HEK293 (cell line): ENCODE results near the gene ZNF785.
"Not testable (repeated sequence)": the region's sequence is repeated elsewhere in the genome, so short reads cannot be mapped to it uniquely, and the experiment has no call there.

Experiments used
- CTCF ChIA-PET: fragments of 350-600 bp; formaldehyde crosslinking; extraction: SDS; loops from one replicate; lab custom pipeline; 2021; ENCODE audit warnings: antibody characterized with exemption; lab: Yijun Ruan, JAX
- POLR2A ChIA-PET: fragments of 300-600 bp; formaldehyde crosslinking; extraction: SDS; loops from one replicate; lab custom pipeline; 2020; ENCODE audit warnings: antibody characterized with exemption, inconsistent platforms; lab: Yijun Ruan, JAX
- H3K27ac ChIP-seq: fragments of 200-500 bp; sonication (Bioruptor generic); 2 replicates; pipeline ENCODE4 v1.5.1; 2014; ENCODE audit warnings: low read depth, low read length, control low read depth, inconsistent platforms; ENCODE audit errors: extremely low read depth
- H3K36me3 ChIP-seq, 2 experiments: fragments of 200-500 bp in 1 of 2; sonication (Bioruptor generic) in 1 of 2; 1 replicate in 1 of 2; 2 replicates in 1 of 2; pipeline ENCODE4 v1.5.1; 2014 to 2017; ENCODE audit warnings: inconsistent platforms in 2 of 2, low read length in 2 of 2; ENCODE audit not compliant: control insufficient read depth in 2 of 2, insufficient read depth in 1 of 2
- H3K4me1 ChIP-seq: fragments of 200-500 bp; sonication (Bioruptor generic); 2 replicates; pipeline ENCODE4 v1.5.1; 2014; ENCODE audit warnings: mild to moderate bottlenecking, low read length, inconsistent platforms; ENCODE audit not compliant: control insufficient read depth, insufficient read depth
- H3K4me3 ChIP-seq: 2 replicates; pipeline ENCODE4 v1.5.1; 2011; ENCODE audit warnings: low read depth, mild to moderate bottlenecking, control low read depth, low read length, moderate library complexity
- H3K9me3 ChIP-seq: fragments of 200-500 bp; sonication (Bioruptor generic); 2 replicates; pipeline ENCODE4 v1.5.1; 2014; ENCODE audit warnings: low read depth, low read length, inconsistent platforms; ENCODE audit not compliant: control insufficient read depth, insufficient read depth
- EGR2 ChIP-seq: fragments of 450-650 bp; formaldehyde crosslinking; IDR thresholded peaks from 2 replicates; pipeline ENCODE4 v1.5.1; 2016; ENCODE audit warnings: low read depth, missing biosample characterization, missing genetic modification characterization
- KLF1 ChIP-seq: fragments of 450-650 bp; formaldehyde crosslinking; IDR thresholded peaks from 2 replicates; pipeline ENCODE4 v1.5.1; 2016; ENCODE audit warnings: missing biosample characterization, missing genetic modification characterization
- OSR2 ChIP-seq: fragments of 450-650 bp; formaldehyde crosslinking; IDR thresholded peaks from 2 replicates; pipeline ENCODE4 v1.5.1; 2016; ENCODE audit warnings: missing biosample characterization, missing genetic modification characterization
- ZBTB21 ChIP-seq: fragments of 450-650 bp; formaldehyde crosslinking; IDR thresholded peaks from 2 replicates; pipeline ENCODE4 v1.5.1; 2017; ENCODE audit warnings: missing biosample characterization, missing genetic modification characterization
- ZEB2 ChIP-seq: fragments of 450-650 bp; formaldehyde crosslinking; IDR thresholded peaks from 2 replicates; pipeline ENCODE4 v1.5.1; 2016; ENCODE audit warnings: missing biosample characterization, missing genetic modification characterization
- ZNF266 ChIP-seq: fragments of 450-650 bp; formaldehyde crosslinking; IDR thresholded peaks from 2 replicates; pipeline ENCODE4 v1.5.1; 2016; ENCODE audit warnings: missing biosample characterization, missing genetic modification characterization, low read depth
- ZNF335 ChIP-seq: fragments of 450-650 bp; formaldehyde crosslinking; conservative IDR thresholded peaks from 2 replicates; pipeline ENCODE4 v1.5.1; 2016; ENCODE audit warnings: missing biosample characterization, missing genetic modification characterization
- ZNF341 ChIP-seq: fragments of 450-650 bp; formaldehyde crosslinking; IDR thresholded peaks from 2 replicates; pipeline ENCODE4; 2016; ENCODE audit warnings: low read depth, missing biosample characterization, missing genetic modification characterization
- ZNF394 ChIP-seq: fragments of 450-650 bp; formaldehyde crosslinking; IDR thresholded peaks from 2 replicates; pipeline ENCODE4 v1.5.1; 2016; ENCODE audit warnings: missing biosample characterization, missing genetic modification characterization, mild to moderate bottlenecking, moderate library complexity, borderline replicate concordance
- ZNF600 ChIP-seq: fragments of 450-650 bp; formaldehyde crosslinking; IDR thresholded peaks from 2 replicates; pipeline ENCODE4 v1.5.1; 2016; ENCODE audit warnings: missing biosample characterization, missing genetic modification characterization
- TF ChIP-seq, protein P1 (sequence below): fragments of 450-650 bp; formaldehyde crosslinking; IDR thresholded peaks from 2 replicates; pipeline ENCODE4 v1.5.1; 2016; ENCODE audit warnings: missing biosample characterization, missing genetic modification characterization
- TF ChIP-seq, protein P2 (sequence below): fragments of 450-650 bp; formaldehyde crosslinking; IDR thresholded peaks from 2 replicates; pipeline ENCODE4 v1.5.1; 2017; ENCODE audit warnings: missing biosample characterization, mild to moderate bottlenecking, missing genetic modification characterization, moderate library complexity
- TF ChIP-seq, protein P3 (sequence below): fragments of 450-650 bp; formaldehyde crosslinking; IDR thresholded peaks from 2 replicates; pipeline ENCODE4 v1.5.1; 2016; ENCODE audit warnings: missing biosample characterization, missing genetic modification characterization
- TF ChIP-seq, protein P4 (sequence below): fragments of 450-650 bp; formaldehyde crosslinking; IDR thresholded peaks from 2 replicates; pipeline ENCODE4 v1.5.1; 2016; ENCODE audit warnings: missing biosample characterization, missing genetic modification characterization

The ZNF785 gene

DNA sequence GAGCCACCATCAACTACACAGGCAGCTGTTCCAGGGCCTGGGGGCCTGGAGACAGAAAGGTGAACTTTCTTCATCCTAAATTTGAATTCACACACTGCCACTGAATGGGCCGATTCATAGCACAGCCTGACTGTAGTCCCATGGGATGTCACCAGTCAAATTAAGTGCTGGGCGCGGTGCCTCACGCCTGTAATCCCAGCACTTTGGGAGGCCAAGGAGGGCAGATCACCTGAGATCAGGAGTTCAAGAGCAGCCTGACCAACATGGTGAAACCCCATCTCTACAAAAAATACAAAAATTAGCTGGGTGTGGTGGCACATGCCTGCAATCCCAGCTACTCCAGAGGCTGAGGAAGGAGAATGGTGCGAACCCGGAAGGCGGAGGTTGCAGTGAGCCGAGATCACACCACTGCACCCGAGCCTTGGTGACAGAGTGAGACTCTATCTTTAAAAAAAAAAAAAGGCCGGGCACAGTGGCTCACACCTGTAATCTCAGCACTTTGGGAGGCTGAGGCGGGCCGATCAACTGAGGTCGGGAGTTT is 45.4 kb downstream of the ZNF785 start:
- not testable (repeated sequence) for H3K36me3 ChIP-seq, H3K4me3 ChIP-seq, H3K4me1 ChIP-seq, H3K9me3 ChIP-seq, H3K27ac ChIP-seq
- ChIA-PET POLR2A (interaction anchor here (3.1 kb wide), 1 partner anchor 18 kb away, joined by 12 read pairs; the partner anchor contains the start of gene ZNF764), CTCF (interaction anchor here (1.2 to 1.4 kb wide), 2 partner anchors 17 to 58 kb away, joined by 3 read pairs; no protein-coding TSS in a partner anchor)
- TF ChIP-seq ZNF394 (tag by site-specific recombination) (peak; percentile 46; the same call in 1 of the 2 replicates), ZNF341 (tag by site-specific recombination) (peak; percentile 55), KLF1 (tag by site-specific recombination) (peak; percentile 70; the same call in 1 of the 2 replicates), OSR2 (tag by site-specific recombination) (peak; percentile 15; the same call in 1 of the 2 replicates)
- TF ChIP-seq, protein P1, sequence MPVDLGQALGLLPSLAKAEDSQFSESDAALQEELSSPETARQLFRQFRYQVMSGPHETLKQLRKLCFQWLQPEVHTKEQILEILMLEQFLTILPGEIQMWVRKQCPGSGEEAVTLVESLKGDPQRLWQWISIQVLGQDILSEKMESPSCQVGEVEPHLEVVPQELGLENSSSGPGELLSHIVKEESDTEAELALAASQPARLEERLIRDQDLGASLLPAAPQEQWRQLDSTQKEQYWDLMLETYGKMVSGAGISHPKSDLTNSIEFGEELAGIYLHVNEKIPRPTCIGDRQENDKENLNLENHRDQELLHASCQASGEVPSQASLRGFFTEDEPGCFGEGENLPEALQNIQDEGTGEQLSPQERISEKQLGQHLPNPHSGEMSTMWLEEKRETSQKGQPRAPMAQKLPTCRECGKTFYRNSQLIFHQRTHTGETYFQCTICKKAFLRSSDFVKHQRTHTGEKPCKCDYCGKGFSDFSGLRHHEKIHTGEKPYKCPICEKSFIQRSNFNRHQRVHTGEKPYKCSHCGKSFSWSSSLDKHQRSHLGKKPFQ (tag by site-specific recombination): peak; percentile 69

DNA sequence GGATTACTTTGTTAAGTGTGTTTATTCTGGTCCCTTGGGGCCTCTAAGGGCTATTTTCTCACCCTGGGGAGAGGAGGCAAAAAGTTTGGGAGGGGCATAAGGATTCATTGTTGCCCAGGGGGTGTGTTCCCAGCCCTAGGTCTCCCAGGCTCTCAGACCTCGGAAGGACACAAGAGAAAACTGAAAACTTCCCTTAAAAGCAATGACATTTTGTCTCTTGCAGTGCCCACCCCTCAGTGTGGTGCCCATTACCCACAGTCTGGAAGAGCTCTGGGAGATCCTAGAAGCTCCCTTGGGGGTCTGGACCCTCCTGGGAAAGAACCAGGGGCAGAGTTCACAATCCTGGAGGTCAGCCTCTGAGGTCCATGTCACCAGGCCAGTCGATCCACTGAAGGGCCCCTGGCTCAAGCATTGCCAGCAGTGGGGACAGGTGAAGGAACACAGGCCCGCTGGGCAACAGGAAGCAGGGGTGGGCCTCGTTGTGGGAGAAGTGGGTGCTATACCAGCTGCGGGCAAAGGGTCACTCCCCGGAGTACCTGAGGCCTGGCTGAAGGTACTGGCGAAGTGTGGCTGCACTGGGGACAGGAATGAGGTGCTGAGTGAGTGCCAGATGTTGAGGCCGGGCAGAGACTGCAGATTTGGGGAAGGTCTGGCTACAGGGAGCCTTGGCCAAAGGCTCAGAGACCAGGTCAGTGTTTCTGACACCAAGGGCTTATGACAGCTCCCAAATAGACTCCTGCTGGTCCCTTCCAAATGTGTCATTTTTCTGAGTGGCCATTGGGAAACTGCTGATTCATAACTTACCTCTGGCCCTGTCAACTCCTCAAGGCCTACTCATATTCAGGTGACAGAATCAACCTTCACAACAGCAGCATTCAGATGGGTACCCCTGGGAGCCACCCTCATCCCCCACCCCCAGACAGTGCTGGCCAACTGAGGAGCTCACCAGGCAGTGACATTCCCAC is 46.2 kb downstream of the ZNF785 start:
- CTCF ChIA-PET: interaction anchor here (0.5 to 1.4 kb wide), 3 partner anchors 18 to 452 kb away, joined by 3 to 4 read pairs (median 3); no protein-coding TSS in a partner anchor
- H3K36me3 ChIP-seq: no peaks in the 10 kb centered on the region
- peaks cover 6% of the 10 kb centered on the region; the same call in 1 of the 2 replicates for H3K4me1 ChIP-seq
- H3K4me3 ChIP-seq: no peak overlapping the region
- no peaks in the 10 kb centered on the region for H3K9me3 ChIP-seq
- 0 out of 2 replicates have a peak, but pooled peaks have one; percentile 7 for TF ChIP-seq EGR2 (tag by site-specific recombination)
- no peak for TF ChIP-seq ZNF266
- TF ChIP-seq, protein P2, sequence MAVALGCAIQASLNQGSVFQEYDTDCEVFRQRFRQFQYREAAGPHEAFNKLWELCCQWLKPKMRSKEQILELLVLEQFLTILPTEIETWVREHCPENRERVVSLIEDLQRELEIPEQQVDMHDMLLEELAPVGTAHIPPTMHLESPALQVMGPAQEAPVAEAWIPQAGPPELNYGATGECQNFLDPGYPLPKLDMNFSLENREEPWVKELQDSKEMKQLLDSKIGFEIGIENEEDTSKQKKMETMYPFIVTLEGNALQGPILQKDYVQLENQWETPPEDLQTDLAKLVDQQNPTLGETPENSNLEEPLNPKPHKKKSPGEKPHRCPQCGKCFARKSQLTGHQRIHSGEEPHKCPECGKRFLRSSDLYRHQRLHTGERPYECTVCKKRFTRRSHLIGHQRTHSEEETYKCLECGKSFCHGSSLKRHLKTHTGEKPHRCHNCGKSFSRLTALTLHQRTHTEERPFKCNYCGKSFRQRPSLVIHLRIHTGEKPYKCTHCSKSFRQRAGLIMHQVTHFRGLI (tag by site-specific recombination): peak; percentile 38; the same call in 1 of the 2 replicates
- TF ChIP-seq, all 188 proteins: peak for 2
- POLR2A ChIA-PET: interaction anchor here (3.1 kb wide), 1 partner anchor 19 kb away, joined by 12 read pairs; the partner anchor contains the start of gene ZNF764
- H3K27ac ChIP-seq: no peak overlapping the region

DNA sequence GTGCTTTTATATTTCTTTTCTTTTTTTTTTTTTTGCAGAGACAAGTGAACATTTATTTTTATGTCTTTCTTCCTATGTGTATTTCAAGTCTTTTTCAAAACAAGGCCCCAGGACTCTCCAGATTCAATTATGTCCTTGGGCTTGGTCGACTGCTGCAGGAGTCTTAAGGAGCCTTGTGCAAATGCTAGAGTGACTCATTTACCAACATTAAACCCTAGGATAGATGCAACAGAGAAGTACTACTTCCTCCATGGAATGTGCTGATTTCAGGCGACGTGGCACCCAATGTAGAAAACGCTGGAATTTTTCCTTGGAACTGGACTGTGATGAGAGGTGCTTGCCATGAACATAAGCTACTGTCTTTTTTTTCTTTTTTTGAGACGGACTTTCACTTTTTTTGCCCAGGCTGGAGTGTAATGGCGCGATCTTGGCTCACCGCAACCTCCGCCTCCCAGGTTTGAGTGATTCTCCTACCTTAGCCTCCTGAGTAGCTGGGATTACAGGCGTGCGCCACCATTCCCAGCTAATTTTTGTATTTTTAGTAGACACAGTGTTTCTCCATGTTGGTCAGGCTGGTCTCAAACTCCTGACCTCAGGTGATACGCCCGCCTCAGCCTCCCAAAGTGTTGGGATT is 49.0 kb downstream of the ZNF785 start:
- ChIA-PET POLR2A (interaction anchor here (0.6 to 3.7 kb wide), 9 partner anchors 9 to 121 kb away, joined by 3 to 69 read pairs (median 7); partner anchors contain the start of genes SEPHS2, ZNF688, ZNF689 and ZNF764), CTCF (interaction anchor here (0.6 to 2.1 kb wide), 9 partner anchors 11 to 746 kb away, joined by 3 to 9 read pairs (median 4); partner anchors contain the start of genes DCTPP1, KIF22 and ZNF688)
- not testable (repeated sequence) for H3K4me1 ChIP-seq, H3K9me3 ChIP-seq, H3K4me3 ChIP-seq, H3K27ac ChIP-seq
- H3K36me3 ChIP-seq: peaks cover 4 to 18% of the 10 kb centered on the region in 2 experiments; a peak in 2 of 3 replicates

DNA sequence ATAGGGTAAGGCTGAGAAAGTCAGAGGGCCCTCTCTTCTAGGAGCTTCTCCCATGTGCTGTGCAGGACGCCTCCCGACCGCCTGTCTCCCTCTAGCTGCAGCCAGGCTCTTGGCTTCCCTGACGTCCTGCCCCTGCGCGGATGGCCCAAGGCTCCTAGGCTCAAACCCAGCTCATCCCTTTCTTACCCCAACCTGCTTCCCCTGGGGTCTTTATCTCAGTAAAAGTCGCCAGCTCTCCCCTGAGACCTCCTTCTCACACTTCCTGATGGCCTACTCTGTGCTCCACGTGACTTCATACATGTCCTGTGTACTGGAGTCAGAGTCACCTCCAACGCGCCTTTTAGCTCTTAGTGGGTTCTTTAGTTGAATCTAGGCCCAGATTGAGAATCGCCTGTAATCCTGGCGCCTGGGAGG is 49.7 kb downstream of the ZNF785 start:
- CTCF ChIA-PET: interaction anchor here (0.6 to 2.9 kb wide), 16 partner anchors 10 to 745 kb away, joined by 3 to 11 read pairs (median 4); partner anchors contain the start of genes DCTPP1, KIF22, ZNF688 and ZNF764
- Histone ChIP-seq H3K4me1 (peaks cover 2% of the 10 kb centered on the region; the same call in 1 of the 2 replicates), H3K4me3 (peak overlapping the region; percentile 59), H3K9me3 (no peaks in the 10 kb centered on the region), H3K36me3 (peaks cover 6 to 25% of the 10 kb centered on the region in 2 experiments; a peak in 2 of 3 replicates), H3K27ac (peak overlapping the region; percentile 91; the same call in 1 of the 2 replicates)
- POLR2A ChIA-PET: interaction anchor here (0.6 to 3.7 kb wide), 15 partner anchors 9 to 123 kb away, joined by 3 to 69 read pairs (median 6); partner anchors contain the start of genes DCTPP1, FBRS, SEPHS2 and ZNF688
- TF ChIP-seq ZNF600 (tag by site-specific recombination) (peak; percentile 97), ZNF335 (peak; percentile 0; the same call in 1 of the 2 replicates), ZNF394 (tag by site-specific recombination) (peak; percentile 22; the same call in 1 of the 2 replicates), ZEB2 (no peak), ZBTB21 (tag by site-specific recombination) (0 out of 2 replicates have a peak, but pooled peaks have one; percentile 13), ZNF341 (tag by site-specific recombination) (0 out of 2 replicates have a peak, but pooled peaks have one; percentile 18)
- TF ChIP-seq, protein P3, sequence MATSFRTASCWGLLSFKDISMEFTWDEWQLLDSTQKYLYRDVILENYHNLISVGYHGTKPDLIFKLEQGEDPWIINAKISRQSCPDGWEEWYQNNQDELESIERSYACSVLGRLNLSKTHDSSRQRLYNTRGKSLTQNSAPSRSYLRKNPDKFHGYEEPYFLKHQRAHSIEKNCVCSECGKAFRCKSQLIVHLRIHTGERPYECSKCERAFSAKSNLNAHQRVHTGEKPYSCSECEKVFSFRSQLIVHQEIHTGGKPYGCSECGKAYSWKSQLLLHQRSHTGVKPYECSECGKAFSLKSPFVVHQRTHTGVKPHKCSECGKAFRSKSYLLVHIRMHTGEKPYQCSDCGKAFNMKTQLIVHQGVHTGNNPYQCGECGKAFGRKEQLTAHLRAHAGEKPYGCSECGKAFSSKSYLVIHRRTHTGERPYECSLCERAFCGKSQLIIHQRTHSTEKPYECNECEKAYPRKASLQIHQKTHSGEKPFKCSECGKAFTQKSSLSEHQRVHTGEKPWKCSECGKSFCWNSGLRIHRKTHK (tag by site-specific recombination): no peak
- TF ChIP-seq, protein P4, sequence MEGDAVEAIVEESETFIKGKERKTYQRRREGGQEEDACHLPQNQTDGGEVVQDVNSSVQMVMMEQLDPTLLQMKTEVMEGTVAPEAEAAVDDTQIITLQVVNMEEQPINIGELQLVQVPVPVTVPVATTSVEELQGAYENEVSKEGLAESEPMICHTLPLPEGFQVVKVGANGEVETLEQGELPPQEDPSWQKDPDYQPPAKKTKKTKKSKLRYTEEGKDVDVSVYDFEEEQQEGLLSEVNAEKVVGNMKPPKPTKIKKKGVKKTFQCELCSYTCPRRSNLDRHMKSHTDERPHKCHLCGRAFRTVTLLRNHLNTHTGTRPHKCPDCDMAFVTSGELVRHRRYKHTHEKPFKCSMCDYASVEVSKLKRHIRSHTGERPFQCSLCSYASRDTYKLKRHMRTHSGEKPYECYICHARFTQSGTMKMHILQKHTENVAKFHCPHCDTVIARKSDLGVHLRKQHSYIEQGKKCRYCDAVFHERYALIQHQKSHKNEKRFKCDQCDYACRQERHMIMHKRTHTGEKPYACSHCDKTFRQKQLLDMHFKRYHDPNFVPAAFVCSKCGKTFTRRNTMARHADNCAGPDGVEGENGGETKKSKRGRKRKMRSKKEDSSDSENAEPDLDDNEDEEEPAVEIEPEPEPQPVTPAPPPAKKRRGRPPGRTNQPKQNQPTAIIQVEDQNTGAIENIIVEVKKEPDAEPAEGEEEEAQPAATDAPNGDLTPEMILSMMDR (tag by site-specific recombination): peak; percentile 92
